Activated CD8-positive, alpha-beta T cell treated with anti-CD3 and anti-CD28 coated beads for 36 hours (primary cell): Measurements from ENCODE around the gene SLC25A29. TPM values are rescaled to one million over a fixed set of nuclear protein-coding genes. Genes with fewer than 3 reads are reported as not detected.

Source experiments
- ATAC-seq: fragments of 200-7000 bp; cut with Tn5 transposase; one replicate; pipeline ENCODE4 v1.10.0; 2021; ENCODE audit warnings: mild to moderate bottlenecking, moderate library complexity
- CTCF ChIA-PET: fragments of 350-600 bp; sonication (Branson Sonifier 250); formaldehyde crosslinking; loops from one replicate; lab custom pipeline; 2021; ENCODE audit warnings: antibody characterized with exemption; lab: Charles Lee
- POLR2A ChIA-PET: fragments of 350-600 bp; sonication (Branson Sonifier 250); formaldehyde crosslinking; loops from one replicate; lab custom pipeline; 2021; ENCODE audit warnings: antibody characterized with exemption; lab: Charles Lee
- DNase-seq: peaks from one replicate; pipeline ENCODE4 v3.0.0-alpha.2; 2020
- H3K27ac Mint-ChIP-seq: one replicate; pipeline ENCODE4 v1.8.0; 2021; ENCODE audit warnings: mild to moderate bottlenecking, mixed read lengths
- H3K27me3 Mint-ChIP-seq: one replicate; pipeline ENCODE4 v1.8.0; 2021; ENCODE audit warnings: mixed read lengths
- H3K36me3 Mint-ChIP-seq: one replicate; pipeline ENCODE4 v1.8.0; 2021; ENCODE audit warnings: low read depth, mixed read lengths
- H3K4me1 Mint-ChIP-seq: one replicate; pipeline ENCODE4 v1.8.0; 2021; ENCODE audit warnings: low read depth, mixed read lengths
- H3K4me3 Mint-ChIP-seq: one replicate; pipeline ENCODE4 v1.8.0; 2021; ENCODE audit warnings: mild to moderate bottlenecking, moderate library complexity, mixed read lengths
- H3K9me3 Mint-ChIP-seq: one replicate; pipeline ENCODE4 v1.8.0; 2021; ENCODE audit warnings: mixed read lengths
- CTCF ChIP-seq: fragments of 200-600 bp; IDR thresholded peaks from one replicate; pipeline ENCODE4 v1.8.0; 2022; ENCODE audit warnings: antibody characterized with exemption, mild to moderate bottlenecking
- intact Hi-C: fragments of 100-400 bp; cut with micrococcal nuclease; formaldehyde crosslinking; loops from one replicate; pipeline ENCODE4 v1.10.0; 2022
- total RNA-seq, 2 experiments: library from RNA; stranded (reverse); gene quantifications; one replicate each; pipeline ENCODE4 v1.2.3, GENCODE V29; 2021

The SLC25A29 gene
- total RNA-seq, 2 experiments from 2014 or later, result 23.6 to 24.7 TPM

GRCh38 chr14:100329233-100330006 lies 23.2 kb upstream of the SLC25A29 start:
- no peak for TF ChIP-seq CTCF
- ChIA-PET POLR2A (interaction anchor here (0.6 to 1.1 kb wide), 4 partner anchors 15 to 1348 kb away, joined by 3 to 5 read pairs (median 3); no protein-coding TSS in a partner anchor), CTCF (no interaction called here)
- intact Hi-C loops, result no loop called here
- H3K4me1 Mint-ChIP-seq, result no peaks in the 10 kb centered on the region
- no peak overlapping the region for H3K27ac Mint-ChIP-seq
- no peak overlapping the region for H3K4me3 Mint-ChIP-seq
- H3K36me3 Mint-ChIP-seq, result peaks cover 2% of the 10 kb centered on the region
- DNase-seq (no peak), ATAC-seq (no peak)
- H3K9me3 Mint-ChIP-seq, result no peaks in the 10 kb centered on the region
- H3K27me3 Mint-ChIP-seq, result no peaks in the 10 kb centered on the region

- CTCF ChIA-PET, result no interaction called here
- Mint-ChIP-seq H3K36me3 (peaks cover 1% of the 10 kb centered on the region), H3K9me3 (no peaks in the 10 kb centered on the region), H3K27me3 (no peaks in the 10 kb centered on the region), H3K4me3 (no peak overlapping the region), H3K4me1 (no peaks in the 10 kb centered on the region), H3K27ac (no peak overlapping the region)
- no peak for ATAC-seq
- no peak for DNase-seq
- POLR2A ChIA-PET, result no interaction called here
- no peak for TF ChIP-seq CTCF
- intact Hi-C loops, result no loop called here
Observed at GRCh38 chr14:100328495-100329163, 22.4 kb upstream of the SLC25A29 start.

- TF ChIP-seq CTCF, result no peak
- Mint-ChIP-seq H3K9me3 (no peaks in the 10 kb centered on the region), H3K4me3 (no peak overlapping the region), H3K36me3 (peaks cover 1% of the 10 kb centered on the region), H3K4me1 (no peaks in the 10 kb centered on the region), H3K27me3 (no peaks in the 10 kb centered on the region), H3K27ac (no peak overlapping the region)
- no peak for DNase-seq
- CTCF ChIA-PET, result no interaction called here
- POLR2A ChIA-PET, result no interaction called here
- intact Hi-C loops, result no loop called here
- ATAC-seq, result no peak
Observed at GRCh38 chr14:100327128-100327527, 20.9 kb upstream of the SLC25A29 start.

GRCh38 chr14:100325958-100326357 lies 19.7 kb upstream of the SLC25A29 start:
- ATAC-seq (no peak), DNase-seq (no peak)
- no peak for TF ChIP-seq CTCF
- Mint-ChIP-seq H3K36me3 (no peaks in the 10 kb centered on the region), H3K27ac (no peak overlapping the region), H3K4me3 (no peak overlapping the region), H3K27me3 (no peaks in the 10 kb centered on the region), H3K9me3 (no peaks in the 10 kb centered on the region), H3K4me1 (no peaks in the 10 kb centered on the region)
- CTCF ChIA-PET, result no interaction called here
- intact Hi-C loops, result no loop called here
- POLR2A ChIA-PET, result interaction anchor here (0.8 kb wide), 1 partner anchor 11 kb away, joined by 3 read pairs; no protein-coding TSS in a partner anchor

GRCh38 chr14:100325231-100325632 lies 19.0 kb upstream of the SLC25A29 start:
- Mint-ChIP-seq H3K36me3 (no peaks in the 10 kb centered on the region), H3K4me1 (no peaks in the 10 kb centered on the region), H3K27ac (no peak overlapping the region), H3K27me3 (no peaks in the 10 kb centered on the region), H3K4me3 (no peak overlapping the region), H3K9me3 (no peaks in the 10 kb centered on the region)
- no peak for ATAC-seq
- no peak for TF ChIP-seq CTCF
- CTCF ChIA-PET, result no interaction called here
- no peak for DNase-seq
- POLR2A ChIA-PET, result no interaction called here
- intact Hi-C loops, result no loop called here
